ENCODE data around the gene NINJ2. TPM values are rescaled to one million over a fixed set of nuclear protein-coding genes. Genes with fewer than 3 reads are reported as not detected.

The NINJ2 gene
- total RNA-seq, 1 donor from 2014 or later: not detected

DNA sequence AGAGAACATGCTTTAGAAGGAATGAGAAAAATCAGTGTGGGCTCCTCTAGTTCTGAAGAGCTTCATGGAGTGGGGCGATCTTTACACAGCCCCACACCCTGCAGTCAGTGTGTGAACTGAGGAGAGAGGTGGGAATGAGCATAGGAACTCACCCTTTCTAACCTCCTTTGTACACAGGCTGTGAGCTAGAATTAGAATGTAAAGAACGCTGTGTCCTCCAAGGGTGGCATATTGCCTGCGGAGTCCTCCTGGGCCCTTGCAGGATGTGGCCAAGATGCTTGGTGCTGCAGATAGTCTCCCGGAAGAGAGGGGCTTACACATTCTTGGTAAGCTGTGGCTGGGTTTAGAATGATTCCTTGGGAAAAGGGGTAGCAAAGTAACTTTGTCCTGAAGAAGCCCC, 43.9 kb downstream of the NINJ2 start:
- Histone ChIP-seq H3K4me3 (ENCODE audit: insufficient read depth, low read depth, low read length) (no peak overlapping the region), H3K9ac (ENCODE audit: low read length) (no peak overlapping the region), H3K27me3 (ENCODE audit: insufficient read depth, low read length) (no peaks in the 10 kb centered on the region), H4K20me1 (ENCODE audit: insufficient read depth, low read length) (no peaks in the 10 kb centered on the region), H3K79me2 (ENCODE audit: insufficient read depth, low read length) (no peaks in the 10 kb centered on the region), H3K27ac (ENCODE audit: low read depth, low read length) (no peak overlapping the region), H3K4me1 (ENCODE audit: insufficient read depth, low read length) (no peaks in the 10 kb centered on the region), H2AFZ (ENCODE audit: low read depth, low read length) (no peak overlapping the region), H3K9me3 (ENCODE audit: insufficient read depth, low read depth, low read length) (no peaks in the 10 kb centered on the region), H3K4me2 (ENCODE audit: low read length) (no peak overlapping the region), H3K36me3 (ENCODE audit: insufficient read depth, low read length) (no peaks in the 10 kb centered on the region)
- H3K27me3 Mint-ChIP-seq (ENCODE audit: low read depth, unreplicated experiment): peaks cover 13% of the 10 kb centered on the region
- H3K4me1 Mint-ChIP-seq (ENCODE audit: low read depth, unreplicated experiment): peaks cover 12% of the 10 kb centered on the region
- H3K27ac Mint-ChIP-seq (ENCODE audit: unreplicated experiment): no peak overlapping the region
- TF ChIP-seq EZH2 (IDR thresholded peaks at IDR 0.05; ENCODE audit: insufficient read depth, low read length): no peak
- TF ChIP-seq, protein P1, sequence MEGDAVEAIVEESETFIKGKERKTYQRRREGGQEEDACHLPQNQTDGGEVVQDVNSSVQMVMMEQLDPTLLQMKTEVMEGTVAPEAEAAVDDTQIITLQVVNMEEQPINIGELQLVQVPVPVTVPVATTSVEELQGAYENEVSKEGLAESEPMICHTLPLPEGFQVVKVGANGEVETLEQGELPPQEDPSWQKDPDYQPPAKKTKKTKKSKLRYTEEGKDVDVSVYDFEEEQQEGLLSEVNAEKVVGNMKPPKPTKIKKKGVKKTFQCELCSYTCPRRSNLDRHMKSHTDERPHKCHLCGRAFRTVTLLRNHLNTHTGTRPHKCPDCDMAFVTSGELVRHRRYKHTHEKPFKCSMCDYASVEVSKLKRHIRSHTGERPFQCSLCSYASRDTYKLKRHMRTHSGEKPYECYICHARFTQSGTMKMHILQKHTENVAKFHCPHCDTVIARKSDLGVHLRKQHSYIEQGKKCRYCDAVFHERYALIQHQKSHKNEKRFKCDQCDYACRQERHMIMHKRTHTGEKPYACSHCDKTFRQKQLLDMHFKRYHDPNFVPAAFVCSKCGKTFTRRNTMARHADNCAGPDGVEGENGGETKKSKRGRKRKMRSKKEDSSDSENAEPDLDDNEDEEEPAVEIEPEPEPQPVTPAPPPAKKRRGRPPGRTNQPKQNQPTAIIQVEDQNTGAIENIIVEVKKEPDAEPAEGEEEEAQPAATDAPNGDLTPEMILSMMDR (IDR thresholded peaks at IDR 0.05; ENCODE audit: insufficient read depth, low read depth, low read length): no peak
- DNase-seq (ENCODE audit: low read depth) (no peak), FAIRE-seq (no peak)
- peaks cover 3% of the 10 kb centered on the region for H3K9me3 Mint-ChIP-seq (ENCODE audit: unreplicated experiment)
- H3K4me3 Mint-ChIP-seq (ENCODE audit: unreplicated experiment): no peak overlapping the region
- H3K36me3 Mint-ChIP-seq (ENCODE audit: low read depth, unreplicated experiment): no peaks in the 10 kb centered on the region

GRCh38 chr12:618605-619004, 44.6 kb downstream of the NINJ2 start:
- no peak overlapping the region for H3K9ac ChIP-seq (ENCODE audit: low read length)
- TF ChIP-seq, protein P1 (IDR thresholded peaks at IDR 0.05; ENCODE audit: insufficient read depth, low read depth, low read length): no peak
- TF ChIP-seq EZH2 (IDR thresholded peaks at IDR 0.05; ENCODE audit: insufficient read depth, low read length): no peak
- H2AFZ ChIP-seq (ENCODE audit: low read depth, low read length): no peak overlapping the region
- H3K27ac Mint-ChIP-seq (ENCODE audit: unreplicated experiment): no peak overlapping the region
- H3K4me3 Mint-ChIP-seq (ENCODE audit: unreplicated experiment): no peak overlapping the region
- FAIRE-seq: no peak
- no peaks in the 10 kb centered on the region for H3K9me3 ChIP-seq (ENCODE audit: insufficient read depth, low read depth, low read length)
- no peaks in the 10 kb centered on the region for H3K27me3 ChIP-seq (ENCODE audit: insufficient read depth, low read length)
- H3K4me2 ChIP-seq (ENCODE audit: low read length): no peak overlapping the region
- H3K36me3 ChIP-seq (ENCODE audit: insufficient read depth, low read length): no peaks in the 10 kb centered on the region
- H3K4me1 ChIP-seq (ENCODE audit: insufficient read depth, low read length): no peaks in the 10 kb centered on the region
- H3K4me3 ChIP-seq (ENCODE audit: insufficient read depth, low read depth, low read length): no peak overlapping the region
- H3K9me3 Mint-ChIP-seq (ENCODE audit: unreplicated experiment): peaks cover 3% of the 10 kb centered on the region
- no peaks in the 10 kb centered on the region for H3K79me2 ChIP-seq (ENCODE audit: insufficient read depth, low read length)
- DNase-seq (ENCODE audit: low read depth): no peak
- peaks cover 15% of the 10 kb centered on the region for H3K27me3 Mint-ChIP-seq (ENCODE audit: low read depth, unreplicated experiment)
- H3K27ac ChIP-seq (ENCODE audit: low read depth, low read length): no peak overlapping the region
- peaks cover 12% of the 10 kb centered on the region for H3K4me1 Mint-ChIP-seq (ENCODE audit: low read depth, unreplicated experiment)
- no peaks in the 10 kb centered on the region for H4K20me1 ChIP-seq (ENCODE audit: insufficient read depth, low read length)
- H3K36me3 Mint-ChIP-seq (ENCODE audit: low read depth, unreplicated experiment): no peaks in the 10 kb centered on the region

GRCh38 chr12:617304-617915, 45.8 kb downstream of the NINJ2 start:
- H3K4me3 Mint-ChIP-seq (ENCODE audit: unreplicated experiment): no peak overlapping the region
- no peaks in the 10 kb centered on the region for H3K36me3 Mint-ChIP-seq (ENCODE audit: low read depth, unreplicated experiment)
- DNase-seq (ENCODE audit: low read depth) (no peak), FAIRE-seq (no peak)
- H3K36me3 ChIP-seq (ENCODE audit: insufficient read depth, low read length): no peaks in the 10 kb centered on the region
- peaks cover 7% of the 10 kb centered on the region for H3K4me1 Mint-ChIP-seq (ENCODE audit: low read depth, unreplicated experiment)
- H3K27me3 ChIP-seq (ENCODE audit: insufficient read depth, low read length): no peaks in the 10 kb centered on the region
- no peak overlapping the region for H3K27ac Mint-ChIP-seq (ENCODE audit: unreplicated experiment)
- no peaks in the 10 kb centered on the region for H3K4me1 ChIP-seq (ENCODE audit: insufficient read depth, low read length)
- H3K4me3 ChIP-seq (ENCODE audit: insufficient read depth, low read depth, low read length): no peak overlapping the region
- no peaks in the 10 kb centered on the region for H3K79me2 ChIP-seq (ENCODE audit: insufficient read depth, low read length)
- peaks cover 20% of the 10 kb centered on the region for H3K27me3 Mint-ChIP-seq (ENCODE audit: low read depth, unreplicated experiment)
- H4K20me1 ChIP-seq (ENCODE audit: insufficient read depth, low read length): no peaks in the 10 kb centered on the region
- H3K4me2 ChIP-seq (ENCODE audit: low read length): no peak overlapping the region
- no peak overlapping the region for H3K27ac ChIP-seq (ENCODE audit: low read depth, low read length)
- H2AFZ ChIP-seq (ENCODE audit: low read depth, low read length): peak overlapping the region; percentile 34
- TF ChIP-seq, protein P1 (IDR thresholded peaks at IDR 0.05; ENCODE audit: insufficient read depth, low read depth, low read length): no peak
- TF ChIP-seq EZH2 (IDR thresholded peaks at IDR 0.05; ENCODE audit: insufficient read depth, low read length): no peak
- H3K9ac ChIP-seq (ENCODE audit: low read length): no peak overlapping the region
- H3K9me3 Mint-ChIP-seq (ENCODE audit: unreplicated experiment): peaks cover 3% of the 10 kb centered on the region
- H3K9me3 ChIP-seq (ENCODE audit: insufficient read depth, low read depth, low read length): no peaks in the 10 kb centered on the region

Measured in astrocyte (in vitro differentiated cells and primary cell).